Mesothelial cell of epicardium (in vitro differentiated cells): ENCODE results near the gene TAF7L. TPM values are rescaled to one million over a fixed set of nuclear protein-coding genes. Genes with fewer than 3 reads are reported as not detected.

Source experiments
- DNase-seq, 2 experiments: peaks; one replicate each; pipeline ENCODE4 v3.0.0; 2021; ENCODE audit warnings: low spot score in 2 of 2; ENCODE audit not compliant: unreplicated experiment in 2 of 2
- H3K27ac Mint-ChIP-seq: 2 replicates; pipeline ENCODE4 v1.8.0; 2021; ENCODE audit warnings: mixed read lengths
- H3K27me3 Mint-ChIP-seq: 2 replicates; pipeline ENCODE4 v1.8.0; 2021; ENCODE audit warnings: low read depth, mixed read lengths
- H3K36me3 Mint-ChIP-seq: 2 replicates; pipeline ENCODE4 v1.8.0; 2021; ENCODE audit warnings: mixed read lengths
- H3K4me1 Mint-ChIP-seq: 2 replicates; pipeline ENCODE4 v1.8.0; 2021; ENCODE audit warnings: mixed read lengths
- H3K4me3 Mint-ChIP-seq: 2 replicates; pipeline ENCODE4 v1.8.0; 2021; ENCODE audit warnings: mild to moderate bottlenecking, moderate library complexity, mixed read lengths
- H3K9me3 Mint-ChIP-seq: 2 replicates; pipeline ENCODE4 v1.8.0; 2021; ENCODE audit warnings: mixed read lengths
- total RNA-seq: library from RNA; stranded (reverse); gene quantifications from 3 replicates; pipeline ENCODE4 v1.2.1, GENCODE V29; 2021
- TF ChIP-seq, protein P1 (sequence below): fragments of 200-600 bp; sonication (generic); IDR thresholded peaks from one replicate; pipeline ENCODE4 v1.5.0; 2021; ENCODE audit warnings: antibody characterized with exemption; ENCODE audit not compliant: unreplicated experiment

The TAF7L gene
- total RNA-seq, 1 donor from 2014 or later = 0.36 TPM

DNA sequence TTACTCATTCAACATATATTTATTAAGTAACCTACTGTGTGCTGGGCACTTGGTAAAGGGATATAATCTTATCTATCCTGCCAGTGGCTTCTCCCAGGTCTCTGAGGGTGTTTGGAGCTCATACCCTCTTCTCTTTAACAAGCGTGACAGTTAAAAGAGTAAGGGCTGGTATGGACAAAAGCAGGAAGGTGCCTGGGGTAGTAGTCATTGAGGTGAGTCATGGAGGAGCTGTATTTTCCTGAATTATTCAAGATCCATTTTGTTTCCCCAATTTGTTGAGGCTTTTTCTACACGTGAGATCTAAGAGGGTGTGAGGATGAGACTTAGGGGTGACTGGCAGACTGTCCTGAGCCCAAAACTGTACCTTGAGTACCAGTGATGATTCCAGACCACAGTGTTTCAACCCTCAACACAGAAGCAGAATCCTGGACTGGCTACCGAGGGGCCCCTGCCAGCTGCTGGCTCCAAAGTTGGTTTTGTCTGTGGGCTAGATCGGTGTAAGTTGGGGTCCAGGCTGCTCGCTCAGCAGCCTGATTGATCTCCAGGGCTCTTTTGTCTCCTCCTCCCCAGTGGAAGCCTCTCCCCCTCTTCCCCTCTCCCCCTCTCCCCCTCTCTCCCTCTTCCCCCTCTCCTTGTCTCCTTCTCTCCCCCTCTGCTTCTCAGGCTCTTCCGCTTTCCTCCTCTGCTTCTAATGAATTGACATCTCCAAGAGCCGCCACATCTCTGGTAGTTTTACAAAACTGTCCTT is 71.8 kb downstream of the TAF7L start, which contains the start of gene DRP2:
TSS of gene DRP2 (plus strand) at position 671 of the 748 bp plus-strand sequence. CDS start 11,862 bp downstream, outside the sequence.
- DNase-seq = no peak
- Mint-ChIP-seq H3K27me3 (no peaks in the 10 kb centered on the region), H3K9me3 (peaks cover 3% of the 10 kb centered on the region), H3K27ac (peak within 1 kb of the TSS; percentile 62), H3K36me3 (no peaks in the 10 kb centered on the region), H3K4me1 (peaks cover 4% of the 10 kb centered on the region), H3K4me3 (peak within 1 kb of the TSS; percentile 46)
- TF ChIP-seq, protein P1, sequence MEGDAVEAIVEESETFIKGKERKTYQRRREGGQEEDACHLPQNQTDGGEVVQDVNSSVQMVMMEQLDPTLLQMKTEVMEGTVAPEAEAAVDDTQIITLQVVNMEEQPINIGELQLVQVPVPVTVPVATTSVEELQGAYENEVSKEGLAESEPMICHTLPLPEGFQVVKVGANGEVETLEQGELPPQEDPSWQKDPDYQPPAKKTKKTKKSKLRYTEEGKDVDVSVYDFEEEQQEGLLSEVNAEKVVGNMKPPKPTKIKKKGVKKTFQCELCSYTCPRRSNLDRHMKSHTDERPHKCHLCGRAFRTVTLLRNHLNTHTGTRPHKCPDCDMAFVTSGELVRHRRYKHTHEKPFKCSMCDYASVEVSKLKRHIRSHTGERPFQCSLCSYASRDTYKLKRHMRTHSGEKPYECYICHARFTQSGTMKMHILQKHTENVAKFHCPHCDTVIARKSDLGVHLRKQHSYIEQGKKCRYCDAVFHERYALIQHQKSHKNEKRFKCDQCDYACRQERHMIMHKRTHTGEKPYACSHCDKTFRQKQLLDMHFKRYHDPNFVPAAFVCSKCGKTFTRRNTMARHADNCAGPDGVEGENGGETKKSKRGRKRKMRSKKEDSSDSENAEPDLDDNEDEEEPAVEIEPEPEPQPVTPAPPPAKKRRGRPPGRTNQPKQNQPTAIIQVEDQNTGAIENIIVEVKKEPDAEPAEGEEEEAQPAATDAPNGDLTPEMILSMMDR = no peak

Other genes starting within 250 kb of the TAF7L start
- gene TRMT2B, start 239.2 kb downstream of the TAF7L start, total RNA-seq = 18.1 to 20.7 TPM (median 18.2 TPM) in 3 replicates
- 6.2 to 6.8 TPM (median 6.7 TPM) in 3 replicates for gene TMEM35A, start 212.5 kb downstream of the TAF7L start, total RNA-seq
- 7.7 to 9.6 TPM (median 8.3 TPM) in 3 replicates for gene CENPI, start 193.1 kb downstream of the TAF7L start, total RNA-seq
- 3.9 to 4.4 TPM (median 4.2 TPM) in 3 replicates for gene DRP2, start 71.5 kb downstream of the TAF7L start, total RNA-seq
- 12.2 to 16.7 TPM (median 14.3 TPM) in 3 replicates for gene TIMM8A, start 57.4 kb upstream of the TAF7L start, total RNA-seq
- gene BTK, start 94.9 kb upstream of the TAF7L start, total RNA-seq = 0.07 to 0.42 TPM (median 0.20 TPM) in 3 replicates
- gene RPL36A, start 99.7 kb upstream of the TAF7L start, total RNA-seq = 298 to 311 TPM (median 303 TPM) in 3 replicates
- gene GLA, start 116.6 kb upstream of the TAF7L start, total RNA-seq = 23.8 to 25.0 TPM (median 24.2 TPM) in 3 replicates
- 60.8 to 63.0 TPM (median 61.6 TPM) in 3 replicates for gene HNRNPH2, start 116.9 kb upstream of the TAF7L start, total RNA-seq
- 29.0 to 30.8 TPM (median 29.4 TPM) in 3 replicates for gene ARMCX4, start 194.1 kb upstream of the TAF7L start, total RNA-seq